B cell (primary cell): ENCODE results near the gene ENOX1. TPM values are rescaled to one million over a fixed set of nuclear protein-coding genes. Genes with fewer than 3 reads are reported as not detected.

Experiments used
- ATAC-seq: fragments of 200-7000 bp; cut with Tn5 transposase; one replicate; pipeline ENCODE4 v1.10.0; 2021; ENCODE audit warnings: low read depth, mild to moderate bottlenecking, moderate number of reproducible peaks, moderate library complexity
- CTCF ChIA-PET: fragments of 350-600 bp; sonication (Branson Sonifier 250); formaldehyde crosslinking; loops from one replicate; lab custom pipeline; 2021; ENCODE audit warnings: antibody characterized with exemption, inconsistent platforms; lab: Charles Lee
- POLR2A ChIA-PET: fragments of 350-600 bp; sonication (Branson Sonifier 250); formaldehyde crosslinking; loops from one replicate; lab custom pipeline; 2021; ENCODE audit warnings: antibody characterized with exemption; lab: Charles Lee
- DNase-seq: peaks from one replicate; pipeline ENCODE4 v3.0.0; 2013
- H2AFZ ChIP-seq: 2 replicates; pipeline ENCODE4 v1.6.1; 2012; ENCODE audit warnings: mild to moderate bottlenecking, low read depth, low read length; ENCODE audit not compliant: insufficient read depth, poor library complexity, severe bottlenecking
- H3K27ac ChIP-seq, 2 donors: 1 replicate in 1 of 2; 2 replicates in 1 of 2; pipeline ENCODE4 v1.5.1; 2012 to 2013; ENCODE audit warnings: low read length in 2 of 2, mild to moderate bottlenecking in 2 of 2, moderate library complexity in 1 of 2
- H3K27me3 ChIP-seq, 4 experiments: fragments of 200-600 bp in 1 of 4; sonication (generic) in 1 of 4; replicated peaks in 1 of 4; 1 replicate in 2 of 4; 2 replicates in 2 of 4; pipeline versions ENCODE4 v1.6.1 to v1.7.0; 2013 to 2016; ENCODE audit warnings: low read length in 3 of 4, mild to moderate bottlenecking in 2 of 4, mixed read lengths in 1 of 4, moderate library complexity in 1 of 4; ENCODE audit not compliant: insufficient read depth in 4 of 4, control insufficient read depth in 3 of 4; ENCODE audit errors: control extremely low read depth in 1 of 4
- H3K36me3 ChIP-seq, 2 experiments: replicated peaks in 1 of 2; 1 replicate in 1 of 2; 2 replicates in 1 of 2; pipeline versions ENCODE4 v1.6.1 to v1.7.1; 2013; ENCODE audit warnings: low read length in 1 of 2; ENCODE audit not compliant: insufficient read depth in 2 of 2, control insufficient read depth in 1 of 2; ENCODE audit errors: control extremely low read depth in 1 of 2, extremely low read depth in 1 of 2
- H3K4me1 ChIP-seq, 2 donors: fragments of 200-600 bp in 1 of 2; sonication (generic) in 1 of 2; 1 replicate in 1 of 2; 2 replicates in 1 of 2; pipeline versions ENCODE4 v1.5.1 to v1.6.1; 2013 to 2017; ENCODE audit warnings: low read length in 2 of 2; ENCODE audit not compliant: control insufficient read depth in 2 of 2, insufficient read depth in 2 of 2
- H3K4me2 ChIP-seq: replicated peaks from 2 replicates; pipeline ENCODE3; 2012; ENCODE audit warnings: mild to moderate bottlenecking, low read depth, low read length; ENCODE audit not compliant: poor library complexity, severe bottlenecking
- H3K4me3 ChIP-seq, 5 experiments: fragments of 200-600 bp in 1 of 5; sonication (generic) in 1 of 5; 1 replicate in 3 of 5; 2 replicates in 2 of 5; pipeline versions ENCODE4 v1.5.1 to v1.7.0; 2011 to 2016; ENCODE audit warnings: low read length in 4 of 5, mild to moderate bottlenecking in 4 of 5, low read depth in 2 of 5, control low read depth in 1 of 5, moderate library complexity in 1 of 5; ENCODE audit not compliant: insufficient read depth in 1 of 5; ENCODE audit errors: control extremely low read depth in 1 of 5, extremely low read depth in 1 of 5
- H3K79me2 ChIP-seq: fragments of 200-600 bp; sonication (generic); one replicate; pipeline ENCODE4 v1.6.0; 2016; ENCODE audit warnings: low read length; ENCODE audit not compliant: control insufficient read depth, insufficient read depth
- H3K9ac ChIP-seq: fragments of 200-600 bp; sonication (generic); 2 replicates; pipeline ENCODE4 v1.6.1; 2017; ENCODE audit warnings: mild to moderate bottlenecking, low read length, moderate library complexity
- H3K9me3 ChIP-seq, 3 donors: one replicate each; pipeline versions ENCODE4 v1.6.1 to v1.7.1; 2013; ENCODE audit warnings: low read length in 2 of 3; ENCODE audit not compliant: control insufficient read depth in 2 of 3, insufficient read depth in 1 of 3; ENCODE audit errors: control extremely low read depth in 1 of 3
- H4K20me1 ChIP-seq: 2 replicates; pipeline ENCODE4 v1.6.0; 2012; ENCODE audit warnings: mild to moderate bottlenecking, low read length; ENCODE audit not compliant: insufficient read depth, control insufficient read depth, poor library complexity, severe bottlenecking
- H3K27ac Mint-ChIP-seq: one replicate; pipeline ENCODE4 v1.8.0; 2021; ENCODE audit warnings: mixed read lengths
- H3K27me3 Mint-ChIP-seq: one replicate; pipeline ENCODE4 v1.8.0; 2021; ENCODE audit warnings: mixed read lengths
- H3K4me1 Mint-ChIP-seq: one replicate; pipeline ENCODE4 v1.8.0; 2021; ENCODE audit warnings: mixed read lengths
- H3K4me3 Mint-ChIP-seq: one replicate; pipeline ENCODE4 v1.8.0; 2021; ENCODE audit warnings: mixed read lengths
- H3K9me3 Mint-ChIP-seq: one replicate; pipeline ENCODE4 v1.8.0; 2022; ENCODE audit warnings: mixed read lengths; ENCODE audit not compliant: insufficient read depth
- EZH2 ChIP-seq: IDR thresholded peaks from 2 replicates; pipeline ENCODE4 v1.6.1; 2012; ENCODE audit warnings: borderline replicate concordance, low read depth, mild to moderate bottlenecking, moderate library complexity, low read length; ENCODE audit not compliant: insufficient read depth, poor library complexity, severe bottlenecking
- WGBS: methylation state at CpG from one replicate; pipeline ENCODE4 v1.1.5; 2013; ENCODE audit warnings: missing lambda C conversion rate; ENCODE audit not compliant: insufficient coverage; 5-methylcytosine and 5-hydroxymethylcytosine counted together
- intact Hi-C: fragments of 100-400 bp; cut with micrococcal nuclease; formaldehyde crosslinking; loops from one replicate; pipeline ENCODE4 v1.10.0; 2022
- polyA plus RNA-seq: library from polyadenylated mRNA; depleted of rRNA; stranded (reverse); fragments of >200 nt; gene quantifications from 2 replicates; pipeline ENCODE4 v1.2.3, GENCODE V29; 2012
- total RNA-seq, 2 donors: library from RNA; stranded (reverse); fragments of 120-200 nt in 1 of 2; gene quantifications; 1 replicate in 1 of 2; 2 replicates in 1 of 2; pipeline versions ENCODE4 v1.2.3 to v1.2.4, GENCODE V29; 2013 to 2022
- TF ChIP-seq, protein P1 (sequence below): fragments of 200-600 bp; IDR thresholded peaks from one replicate; pipeline ENCODE4 v1.8.0; 2022; ENCODE audit warnings: antibody characterized with exemption, mild to moderate bottlenecking

ENOX1 gene
- total and polyA plus RNA-seq, 2 donors (not counting 1 experiment from before 2014, with no cell fraction given) = not detected

DNA sequence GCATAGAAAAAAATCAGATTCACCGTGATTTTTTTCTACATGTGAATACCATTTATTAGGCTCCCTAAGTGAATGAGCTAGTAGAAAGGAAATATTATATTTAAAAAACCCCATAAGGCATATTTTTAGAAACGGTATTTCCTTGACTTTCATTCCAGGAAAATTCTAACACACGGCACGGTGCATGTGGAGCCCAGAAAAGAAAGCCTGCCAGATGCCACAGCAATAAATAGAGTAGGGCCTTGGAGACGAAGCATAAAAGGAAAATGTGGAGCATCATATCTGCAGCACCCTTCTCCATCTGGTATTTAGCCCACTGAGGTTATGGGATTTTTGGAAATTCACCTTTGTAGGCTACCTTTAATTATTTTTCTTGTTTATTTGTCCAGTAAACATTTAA is 314.4 kb downstream of the ENOX1 start:
- Histone ChIP-seq H3K4me3 (no peak overlapping the region), H3K4me1 (no peaks in the 10 kb centered on the region), H2AFZ (no peak overlapping the region), H3K9me3 (no peaks in the 10 kb centered on the region), H3K27me3 (no peaks in the 10 kb centered on the region), H3K4me2 (no peak overlapping the region), H3K9ac (no peak overlapping the region), H3K36me3 (no peaks in the 10 kb centered on the region), H3K79me2 (no peaks in the 10 kb centered on the region), H3K27ac (no peak overlapping the region), H4K20me1 (no peaks in the 10 kb centered on the region)
- peaks cover 12% of the 10 kb centered on the region for H3K27me3 Mint-ChIP-seq
- ATAC-seq (no peak), DNase-seq (no peak)
- H3K4me3 Mint-ChIP-seq = no peak overlapping the region
- H3K4me1 Mint-ChIP-seq = no peaks in the 10 kb centered on the region
- ChIA-PET CTCF (no interaction called here), POLR2A (no interaction called here)
- no peak overlapping the region for H3K27ac Mint-ChIP-seq
- intact Hi-C loops = no loop called here
- TF ChIP-seq EZH2 = no peak
- TF ChIP-seq, protein P1, sequence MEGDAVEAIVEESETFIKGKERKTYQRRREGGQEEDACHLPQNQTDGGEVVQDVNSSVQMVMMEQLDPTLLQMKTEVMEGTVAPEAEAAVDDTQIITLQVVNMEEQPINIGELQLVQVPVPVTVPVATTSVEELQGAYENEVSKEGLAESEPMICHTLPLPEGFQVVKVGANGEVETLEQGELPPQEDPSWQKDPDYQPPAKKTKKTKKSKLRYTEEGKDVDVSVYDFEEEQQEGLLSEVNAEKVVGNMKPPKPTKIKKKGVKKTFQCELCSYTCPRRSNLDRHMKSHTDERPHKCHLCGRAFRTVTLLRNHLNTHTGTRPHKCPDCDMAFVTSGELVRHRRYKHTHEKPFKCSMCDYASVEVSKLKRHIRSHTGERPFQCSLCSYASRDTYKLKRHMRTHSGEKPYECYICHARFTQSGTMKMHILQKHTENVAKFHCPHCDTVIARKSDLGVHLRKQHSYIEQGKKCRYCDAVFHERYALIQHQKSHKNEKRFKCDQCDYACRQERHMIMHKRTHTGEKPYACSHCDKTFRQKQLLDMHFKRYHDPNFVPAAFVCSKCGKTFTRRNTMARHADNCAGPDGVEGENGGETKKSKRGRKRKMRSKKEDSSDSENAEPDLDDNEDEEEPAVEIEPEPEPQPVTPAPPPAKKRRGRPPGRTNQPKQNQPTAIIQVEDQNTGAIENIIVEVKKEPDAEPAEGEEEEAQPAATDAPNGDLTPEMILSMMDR = no peak
- no peaks in the 10 kb centered on the region for H3K9me3 Mint-ChIP-seq
- WGBS = no CpG with 5 or more reads among the region's 5 CpGs

DNA sequence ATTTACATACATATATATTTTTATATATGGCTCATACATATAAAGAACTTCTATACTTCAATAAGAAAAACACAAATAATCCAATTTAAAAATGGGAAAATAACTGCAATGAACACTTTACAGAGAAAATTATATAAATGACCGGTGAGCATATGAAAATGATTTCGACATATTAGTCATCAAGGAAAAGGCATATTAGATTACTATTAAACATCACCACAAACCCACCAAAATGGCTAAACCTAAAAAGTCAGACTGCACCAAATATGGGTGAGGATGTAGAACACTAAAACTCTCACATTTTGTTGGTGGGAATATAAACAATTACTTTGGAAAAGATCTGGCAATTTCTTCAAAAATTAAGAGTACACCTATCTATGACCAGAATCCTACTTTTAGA is 316.2 kb downstream of the ENOX1 start:
- Mint-ChIP-seq H3K27me3 (peaks cover 12% of the 10 kb centered on the region), H3K4me1 (no peaks in the 10 kb centered on the region), H3K9me3 (no peaks in the 10 kb centered on the region), H3K27ac (no peak overlapping the region), H3K4me3 (no peak overlapping the region)
- POLR2A ChIA-PET = no interaction called here
- WGBS = no CpG with 5 or more reads among the region's 2 CpGs
- Histone ChIP-seq H3K36me3 (no peaks in the 10 kb centered on the region), H3K79me2 (no peaks in the 10 kb centered on the region), H3K4me3 (no peak overlapping the region), H3K9me3 (no peaks in the 10 kb centered on the region), H2AFZ (no peak overlapping the region), H3K4me2 (no peak overlapping the region), H3K9ac (no peak overlapping the region), H3K4me1 (no peaks in the 10 kb centered on the region), H3K27me3 (no peaks in the 10 kb centered on the region), H3K27ac (no peak overlapping the region), H4K20me1 (no peaks in the 10 kb centered on the region)
- TF ChIP-seq EZH2 = no peak
- TF ChIP-seq, protein P1 = no peak
- CTCF ChIA-PET = no interaction called here
- intact Hi-C loops = no loop called here
- no peak for DNase-seq
- no peak for ATAC-seq
